ENCODE data around the gene PDE2A. TPM values are rescaled to one million over a fixed set of nuclear protein-coding genes. Genes with fewer than 3 reads are reported as not detected.

PDE2A gene
- total and polyA plus RNA-seq, 7 donors = 6.0 to 20.1 (median 8.8) TPM

DNA sequence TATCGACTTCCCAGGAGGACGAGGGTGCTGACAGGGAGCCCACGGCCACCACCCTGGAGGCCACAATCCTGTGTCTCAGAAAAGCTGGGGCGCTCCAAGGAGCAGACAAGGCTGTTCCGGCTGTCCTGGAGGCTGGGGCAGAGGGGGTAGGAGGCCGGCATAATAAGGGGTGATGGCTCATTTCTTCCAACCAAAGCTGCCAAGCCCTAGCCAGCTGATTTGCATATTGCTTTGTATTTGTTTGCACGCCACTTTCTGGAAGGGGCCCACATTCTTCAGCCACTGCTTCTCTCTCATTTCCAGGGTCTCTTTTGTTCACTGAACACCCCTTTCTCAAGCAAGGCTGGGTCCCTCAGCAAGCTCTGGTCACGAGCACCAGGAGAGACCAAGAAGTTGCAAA lies 4.7 kb downstream of the PDE2A start:
- H3K4me1 ChIP-seq = no peaks in the 10 kb centered on the region
- H3K9me3 ChIP-seq = no peaks in the 10 kb centered on the region
- H3K36me3 ChIP-seq (ENCODE audit: insufficient read depth in 1 of 2, low read depth in 1 of 2) = no peaks in the 10 kb centered on the region
- no peak overlapping the region for H3K4me3 ChIP-seq
- H3K27me3 ChIP-seq (ENCODE audit: insufficient read depth in 3 of 3, low read length in 2 of 3) = peaks cover 0 to 27% (median 7%) of the 10 kb centered on the region in 3 donors
- no peak overlapping the region for H3K27ac ChIP-seq
- intact Hi-C loops (cut with DNase I) = no loop called here
- DNase-seq (no peak), ATAC-seq (no peak)
- TF ChIP-seq, protein P1, sequence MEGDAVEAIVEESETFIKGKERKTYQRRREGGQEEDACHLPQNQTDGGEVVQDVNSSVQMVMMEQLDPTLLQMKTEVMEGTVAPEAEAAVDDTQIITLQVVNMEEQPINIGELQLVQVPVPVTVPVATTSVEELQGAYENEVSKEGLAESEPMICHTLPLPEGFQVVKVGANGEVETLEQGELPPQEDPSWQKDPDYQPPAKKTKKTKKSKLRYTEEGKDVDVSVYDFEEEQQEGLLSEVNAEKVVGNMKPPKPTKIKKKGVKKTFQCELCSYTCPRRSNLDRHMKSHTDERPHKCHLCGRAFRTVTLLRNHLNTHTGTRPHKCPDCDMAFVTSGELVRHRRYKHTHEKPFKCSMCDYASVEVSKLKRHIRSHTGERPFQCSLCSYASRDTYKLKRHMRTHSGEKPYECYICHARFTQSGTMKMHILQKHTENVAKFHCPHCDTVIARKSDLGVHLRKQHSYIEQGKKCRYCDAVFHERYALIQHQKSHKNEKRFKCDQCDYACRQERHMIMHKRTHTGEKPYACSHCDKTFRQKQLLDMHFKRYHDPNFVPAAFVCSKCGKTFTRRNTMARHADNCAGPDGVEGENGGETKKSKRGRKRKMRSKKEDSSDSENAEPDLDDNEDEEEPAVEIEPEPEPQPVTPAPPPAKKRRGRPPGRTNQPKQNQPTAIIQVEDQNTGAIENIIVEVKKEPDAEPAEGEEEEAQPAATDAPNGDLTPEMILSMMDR (IDR thresholded peaks at IDR 0.05) = no peak
- 52 to 69% (median 63%) methylated on average over 8 of the region's 8 CpGs for WGBS, 3 donors

DNA sequence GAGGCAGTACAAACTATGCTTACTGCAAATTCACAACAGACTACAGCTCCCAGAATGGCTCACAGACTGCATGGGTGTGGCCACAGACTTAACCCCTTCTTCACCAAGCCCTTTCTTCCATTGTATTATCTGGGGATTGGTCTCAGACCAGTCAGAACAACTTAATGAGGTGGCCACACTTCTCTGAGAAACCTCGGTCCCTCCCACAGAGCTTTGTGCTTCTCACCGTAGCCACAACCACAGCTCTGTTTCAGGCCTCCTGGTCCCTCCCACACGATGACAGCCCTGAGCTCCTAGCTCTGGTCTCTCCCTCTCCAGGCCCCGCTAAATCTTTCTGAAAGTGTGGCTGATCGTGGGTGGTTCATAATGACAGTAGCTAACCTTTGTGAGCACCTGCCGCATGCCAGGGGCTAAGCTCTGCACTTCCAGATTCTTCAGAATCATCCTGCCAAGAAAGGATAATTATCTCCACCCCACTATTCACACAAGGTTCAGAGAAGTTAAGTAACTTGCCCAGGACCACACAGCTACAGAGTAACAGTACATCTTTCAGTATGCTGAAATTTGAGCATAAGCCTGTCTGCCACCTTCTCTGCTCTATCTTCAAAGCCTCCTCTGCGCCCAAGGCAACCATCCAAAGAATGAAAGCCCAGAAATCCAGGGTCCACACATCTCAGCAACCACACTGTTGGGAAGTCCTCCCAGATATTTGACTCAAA lies 5.4 kb downstream of the PDE2A start:
- intact Hi-C loops (cut with DNase I) = no loop called here
- no peaks in the 10 kb centered on the region for H3K4me1 ChIP-seq
- H3K4me3 ChIP-seq = no peak overlapping the region
- no peak for DNase-seq
- no peak overlapping the region for H3K27ac ChIP-seq
- no peaks in the 10 kb centered on the region for H3K9me3 ChIP-seq
- 38 to 50% (median 43%) methylated on average over 7 of the region's 7 CpGs for WGBS, 3 donors
- no peak for ATAC-seq
- peaks cover 0 to 23% (median 3%) of the 10 kb centered on the region in 3 donors for H3K27me3 ChIP-seq (ENCODE audit: insufficient read depth in 3 of 3, low read length in 2 of 3)
- TF ChIP-seq, protein P1 (IDR thresholded peaks at IDR 0.05) = no peak
- no peaks in the 10 kb centered on the region for H3K36me3 ChIP-seq (ENCODE audit: insufficient read depth in 1 of 2, low read depth in 1 of 2)

DNA sequence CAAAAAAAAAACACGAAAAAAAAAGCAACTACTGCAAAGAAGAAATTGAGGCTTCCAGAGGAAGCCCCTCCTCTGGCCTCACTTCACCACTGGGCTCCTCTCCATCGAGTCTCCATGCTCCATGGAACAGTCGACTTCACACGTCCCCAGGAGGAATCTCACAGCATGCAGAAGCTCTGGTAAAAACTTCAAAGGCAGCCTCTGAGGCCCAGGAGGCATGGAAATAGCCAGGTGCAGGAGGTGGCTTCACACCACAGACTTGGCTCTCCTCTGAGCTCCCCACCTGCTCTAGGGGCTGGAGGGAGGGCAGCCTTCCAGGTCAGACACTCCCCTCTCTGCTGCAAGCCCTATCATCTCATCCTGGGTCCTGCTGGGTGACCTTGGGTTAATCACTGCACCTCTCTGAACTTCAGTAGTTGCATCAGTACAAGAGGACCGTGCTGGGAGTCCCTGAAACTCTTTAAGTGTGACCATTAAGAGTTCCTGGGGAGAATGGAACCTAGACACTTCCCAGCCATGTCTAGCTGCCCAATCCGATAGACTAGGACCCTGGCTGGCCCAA lies 8.2 kb downstream of the PDE2A start:
- no peak overlapping the region for H3K27ac ChIP-seq
- H3K4me1 ChIP-seq = no peaks in the 10 kb centered on the region
- H3K36me3 ChIP-seq (ENCODE audit: insufficient read depth in 1 of 2, low read depth in 1 of 2) = no peaks in the 10 kb centered on the region
- H3K4me3 ChIP-seq = no peak overlapping the region
- ATAC-seq = no peak
- H3K27me3 ChIP-seq (ENCODE audit: insufficient read depth in 3 of 3, low read length in 2 of 3) = peaks cover 0 to 7% (median 0%) of the 10 kb centered on the region in 3 donors
- TF ChIP-seq, protein P1 (IDR thresholded peaks at IDR 0.05) = no peak
- H3K9me3 ChIP-seq = no peaks in the 10 kb centered on the region
- no peak for DNase-seq
- 31 to 39% (median 37%) methylated on average over 6 of the region's 6 CpGs for WGBS, 3 donors
- intact Hi-C loops (cut with DNase I) = no loop called here

DNA sequence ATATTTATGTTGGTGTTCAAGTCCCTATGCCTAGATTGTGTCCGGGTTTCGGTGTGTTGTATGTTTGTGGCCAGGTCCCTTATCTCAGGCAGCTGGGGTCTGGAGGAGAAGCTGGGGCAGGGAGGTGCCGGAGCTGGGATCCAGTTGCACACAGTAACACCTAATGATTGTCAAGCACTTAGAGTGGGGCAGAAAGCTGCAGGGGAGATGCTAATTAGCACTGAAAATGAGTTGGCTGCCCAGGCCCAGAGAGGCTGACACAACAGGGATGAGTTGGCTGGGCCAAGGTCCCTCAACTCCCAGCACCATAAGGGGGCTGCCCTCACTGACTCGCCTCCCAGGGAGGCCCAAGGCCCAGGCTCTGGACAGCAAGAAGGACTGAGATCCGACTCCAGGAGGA lies 12.2 kb downstream of the PDE2A start:
- intact Hi-C loops (cut with DNase I) = no loop called here
- no peaks in the 10 kb centered on the region for H3K36me3 ChIP-seq (ENCODE audit: insufficient read depth in 1 of 2, low read depth in 1 of 2)
- TF ChIP-seq, protein P1 (IDR thresholded peaks at IDR 0.05) = no peak
- ATAC-seq (no peak), DNase-seq (no peak)
- no peaks in the 10 kb centered on the region for H3K4me1 ChIP-seq
- H3K27me3 ChIP-seq (ENCODE audit: insufficient read depth in 3 of 3, low read length in 2 of 3) = peaks cover 0 to 5% (median 2%) of the 10 kb centered on the region in 3 donors
- WGBS, 3 donors = 75 to 83% (median 80%) methylated on average over 5 of the region's 5 CpGs
- H3K27ac ChIP-seq = no peak overlapping the region
- no peak overlapping the region for H3K4me3 ChIP-seq
- no peaks in the 10 kb centered on the region for H3K9me3 ChIP-seq

Data from psoas muscle (tissue), 8 donors.